BLaER1 treated with 17β-estradiol and CSF1 and Interleukin-3, amounts not matched to agents 10 nM and 100 nM (cell line): ENCODE measurements around the gene CA11.
A peak's percentile ranks its signal among the peaks of the same experiment; 100 is the strongest.

Experiments
- H3K27ac ChIP-seq, 11 experiments: shearing (Covaris generic); formaldehyde crosslinking; 2 replicates each; pipeline ENCODE4 v1.8.1; 2022
- H3K27me3 ChIP-seq, 11 experiments: shearing (Covaris generic); formaldehyde crosslinking; 2 replicates each; pipeline ENCODE4 v1.8.1; 2022
- H3K36me3 ChIP-seq, 11 experiments: shearing (Covaris generic); formaldehyde crosslinking; 2 replicates each; pipeline ENCODE4 v1.8.1; 2022
- H3K4me1 ChIP-seq, 10 experiments: shearing (Covaris generic); formaldehyde crosslinking; 2 replicates each; pipeline ENCODE4 v1.8.1; 2022
- H3K4me2 ChIP-seq, 11 experiments: shearing (Covaris generic); formaldehyde crosslinking; 2 replicates each; pipeline ENCODE4 v1.8.1; 2022
- H3K4me3 ChIP-seq, 10 experiments: shearing (Covaris generic); formaldehyde crosslinking; 2 replicates each; pipeline ENCODE4 v1.8.1; 2022
- H3K9ac ChIP-seq, 11 experiments: shearing (Covaris generic); formaldehyde crosslinking; 2 replicates each; pipeline ENCODE4 v1.8.1; 2022
- H3K9me3 ChIP-seq, 11 experiments: shearing (Covaris generic); formaldehyde crosslinking; replicated peaks in 1 of 11; 2 replicates each; pipeline ENCODE4 v1.8.1; 2022
- H4K20me1 ChIP-seq, 11 experiments: shearing (Covaris generic); formaldehyde crosslinking; 2 replicates each; pipeline ENCODE4 v1.8.1; 2022
- Cebpa-rat ChIP-seq, 11 experiments: shearing (Covaris generic); IDR thresholded peaks; 2 replicates each; pipeline ENCODE4 v1.8.1; 2022

Gene CA11

GRCh38 chr19:48624791-48625723 lies 20.9 kb downstream of the CA11 start:
- Histone ChIP-seq H3K9me3 (no peaks in the 10 kb centered on the region), H3K4me3 (peak overlapping the region; percentile 34 to 74 (median 63)), H3K4me2 (peak overlapping the region; percentile 80 to 97 (median 93)), H3K27ac (peak overlapping the region in 10 of 11 experiments; percentile 63 to 87 (median 83); a peak in 20 of 22 replicates), H4K20me1 (peaks cover 0 to 22% (median 4%) of the 10 kb centered on the region in 11 experiments; a peak in 8 of 22 replicates), H3K27me3 (no peaks in the 10 kb centered on the region), H3K4me1 (peaks cover 36 to 67% (median 48%) of the 10 kb centered on the region in 10 experiments), H3K36me3 (peaks cover 21 to 58% (median 36%) of the 10 kb centered on the region in 11 experiments), H3K9ac (peak overlapping the region; percentile 66 to 87 (median 83); a peak in 21 of 22 replicates)
- no peak for TF ChIP-seq Cebpa-rat (IDR thresholded peaks at IDR 0.05)

GRCh38 chr19:48624067-48624594 lies 21.9 kb downstream of the CA11 start:
- Histone ChIP-seq H3K4me3 (peak overlapping the region; percentile 43 to 74 (median 63)), H3K27me3 (no peaks in the 10 kb centered on the region), H3K4me2 (peak overlapping the region; percentile 80 to 97 (median 94)), H3K9me3 (no peaks in the 10 kb centered on the region), H3K27ac (peak overlapping the region; percentile 72 to 90 (median 83)), H3K9ac (peak overlapping the region; percentile 80 to 87 (median 83); a peak in 21 of 22 replicates), H3K4me1 (peaks cover 37 to 67% (median 49%) of the 10 kb centered on the region in 10 experiments), H3K36me3 (peaks cover 12 to 49% (median 27%) of the 10 kb centered on the region in 11 experiments; a peak in 20 of 22 replicates), H4K20me1 (peaks cover 0 to 22% (median 0%) of the 10 kb centered on the region in 11 experiments; a peak in 2 of 22 replicates)
- TF ChIP-seq Cebpa-rat (IDR thresholded peaks at IDR 0.05) = no peak

GRCh38 chr19:48623556-48624066 lies 22.4 kb downstream of the CA11 start:
- Histone ChIP-seq H3K27me3 (no peaks in the 10 kb centered on the region), H3K4me3 (peak overlapping the region; percentile 40 to 66 (median 55)), H3K36me3 (peaks cover 11 to 43% (median 25%) of the 10 kb centered on the region in 11 experiments; a peak in 20 of 22 replicates), H3K9ac (peak overlapping the region; percentile 78 to 87 (median 82); a peak in 21 of 22 replicates), H4K20me1 (peaks cover 0 to 20% (median 1%) of the 10 kb centered on the region in 11 experiments; a peak in 10 of 22 replicates), H3K27ac (peak overlapping the region; percentile 69 to 90 (median 83)), H3K9me3 (no peaks in the 10 kb centered on the region), H3K4me1 (peaks cover 37 to 67% (median 49%) of the 10 kb centered on the region in 10 experiments), H3K4me2 (peak overlapping the region; percentile 79 to 97 (median 93))
- TF ChIP-seq Cebpa-rat (IDR thresholded peaks at IDR 0.05) = no peak

- H3K9ac ChIP-seq = peak overlapping the region; percentile 82 to 100 (median 96)
- H3K9me3 ChIP-seq = no peaks in the 10 kb centered on the region
- H3K4me2 ChIP-seq = peak overlapping the region; percentile 71 to 96 (median 89)
- no peak for TF ChIP-seq Cebpa-rat (IDR thresholded peaks at IDR 0.05)
- H4K20me1 ChIP-seq = peaks cover 35 to 39% (median 38%) of the 10 kb centered on the region in 11 experiments
- H3K4me1 ChIP-seq = peaks cover 60 to 81% (median 76%) of the 10 kb centered on the region in 10 experiments
- no peaks in the 10 kb centered on the region for H3K27me3 ChIP-seq
- peak overlapping the region; percentile 78 to 98 (median 93) for H3K27ac ChIP-seq
- H3K36me3 ChIP-seq = peaks cover 34 to 47% (median 37%) of the 10 kb centered on the region in 11 experiments
- peak overlapping the region; percentile 59 to 98 (median 88) for H3K4me3 ChIP-seq
Measured at GRCh38 chr19:48619692-48620585, 26.0 kb downstream of the CA11 start.

- peaks cover 40 to 48% (median 46%) of the 10 kb centered on the region in 11 experiments for H4K20me1 ChIP-seq
- peak within 1 kb of the TSS; percentile 93 to 100 (median 98) for H3K9ac ChIP-seq
- peaks cover 38 to 51% (median 42%) of the 10 kb centered on the region in 11 experiments for H3K36me3 ChIP-seq
- H3K4me3 ChIP-seq = peak within 1 kb of the TSS; percentile 79 to 100 (median 92)
- peak within 1 kb of the TSS; percentile 91 to 99 (median 97) for H3K4me2 ChIP-seq
- no peak for TF ChIP-seq Cebpa-rat (IDR thresholded peaks at IDR 0.05)
- H3K27ac ChIP-seq = peak within 1 kb of the TSS; percentile 87 to 98 (median 93)
- no peaks in the 10 kb centered on the region for H3K27me3 ChIP-seq
- H3K9me3 ChIP-seq = no peaks in the 10 kb centered on the region
- H3K4me1 ChIP-seq = peaks cover 53 to 76% (median 72%) of the 10 kb centered on the region in 10 experiments
Measured at GRCh38 chr19:48618916-48619691, 26.9 kb downstream of the CA11 start, which contains the start of the genes RPL18 and SPHK2. Gene RPL18 (minus strand): TSS chr19:48619178. CDS start chr19:48619143, 35 bp downstream. Gene SPHK2 (plus strand): TSS chr19:48619506. CDS start chr19:48620515, 1,009 bp downstream.

GRCh38 chr19:48618278-48618915 lies 27.6 kb downstream of the CA11 start:
- Histone ChIP-seq H3K27me3 (no peaks in the 10 kb centered on the region), H3K4me2 (peak overlapping the region; percentile 91 to 99 (median 97)), H3K4me3 (peak overlapping the region; percentile 79 to 100 (median 92)), H4K20me1 (peaks cover 40 to 55% (median 53%) of the 10 kb centered on the region in 11 experiments), H3K36me3 (peaks cover 38 to 54% (median 45%) of the 10 kb centered on the region in 11 experiments), H3K9ac (peak overlapping the region; percentile 93 to 100 (median 98)), H3K27ac (peak overlapping the region; percentile 87 to 98 (median 93)), H3K9me3 (no peaks in the 10 kb centered on the region), H3K4me1 (peaks cover 54 to 72% (median 69%) of the 10 kb centered on the region in 10 experiments)
- no peak for TF ChIP-seq Cebpa-rat (IDR thresholded peaks at IDR 0.05)
